ENCODE data around the gene HSPA12A. TPM values are rescaled to one million over a fixed set of nuclear protein-coding genes. Genes with fewer than 3 reads are reported as not detected.
A peak's percentile ranks its signal among the peaks of the same experiment; 100 is the strongest.

Gene HSPA12A
- total RNA-seq, result under 1 TPM; 0.06 to 0.08 TPM

- Mint-ChIP-seq H3K4me1 (no peaks in the 10 kb centered on the region), H3K9me3 (no peaks in the 10 kb centered on the region), H3K36me3 (no peaks in the 10 kb centered on the region), H3K4me3 (peak within 1 kb of the TSS; percentile 42), H3K27ac (no peak within 1 kb of the TSS), H3K27me3 (peaks cover 75% of the 10 kb centered on the region)
- peak; percentile 67 for DNase-seq
Observed at GRCh38 chr10:116742367-116743265, at the start of gene HSPA12A. Gene HSPA12A, minus strand, starts transcription at chr10:116742566. Its CDS starts 97 bp downstream, at chr10:116742469.

GRCh38 chr10:116791241-116791640 is 48.9 kb upstream of the HSPA12A start:
- no peak for DNase-seq
- H3K27me3 Mint-ChIP-seq, result peaks cover 47% of the 10 kb centered on the region
- H3K4me1 Mint-ChIP-seq, result peaks cover 14% of the 10 kb centered on the region
- no peak overlapping the region for H3K27ac Mint-ChIP-seq
- H3K4me3 Mint-ChIP-seq, result no peak overlapping the region
- H3K9me3 Mint-ChIP-seq, result no peaks in the 10 kb centered on the region
- H3K36me3 Mint-ChIP-seq, result no peaks in the 10 kb centered on the region

GRCh38 chr10:116787893-116788665 is 45.7 kb upstream of the HSPA12A start:
- H3K4me1 Mint-ChIP-seq, result peaks cover 14% of the 10 kb centered on the region
- no peaks in the 10 kb centered on the region for H3K36me3 Mint-ChIP-seq
- peak; percentile 76 for DNase-seq
- H3K9me3 Mint-ChIP-seq, result no peaks in the 10 kb centered on the region
- H3K4me3 Mint-ChIP-seq, result peak overlapping the region; percentile 25
- peaks cover 39% of the 10 kb centered on the region for H3K27me3 Mint-ChIP-seq
- H3K27ac Mint-ChIP-seq, result no peak overlapping the region

- H3K27ac Mint-ChIP-seq, result no peak overlapping the region
Observed at GRCh38 chr10:116787053-116787659, 44.8 kb upstream of the HSPA12A start.

GRCh38 chr10:116785867-116786266 is 43.5 kb upstream of the HSPA12A start:
- Mint-ChIP-seq H3K27me3 (peaks cover 26% of the 10 kb centered on the region), H3K4me1 (peaks cover 11% of the 10 kb centered on the region), H3K36me3 (no peaks in the 10 kb centered on the region), H3K4me3 (no peak overlapping the region), H3K9me3 (no peaks in the 10 kb centered on the region), H3K27ac (no peak overlapping the region)
- DNase-seq, result no peak

More at GRCh38 chr10:116787053-116787659, 44.8 kb upstream of the HSPA12A start:
- Mint-ChIP-seq H3K36me3 (no peaks in the 10 kb centered on the region), H3K9me3 (no peaks in the 10 kb centered on the region), H3K27me3 (peaks cover 34% of the 10 kb centered on the region), H3K4me3 (peak overlapping the region; percentile 25), H3K4me1 (peaks cover 11% of the 10 kb centered on the region)
- DNase-seq, result no peak

DNA sequence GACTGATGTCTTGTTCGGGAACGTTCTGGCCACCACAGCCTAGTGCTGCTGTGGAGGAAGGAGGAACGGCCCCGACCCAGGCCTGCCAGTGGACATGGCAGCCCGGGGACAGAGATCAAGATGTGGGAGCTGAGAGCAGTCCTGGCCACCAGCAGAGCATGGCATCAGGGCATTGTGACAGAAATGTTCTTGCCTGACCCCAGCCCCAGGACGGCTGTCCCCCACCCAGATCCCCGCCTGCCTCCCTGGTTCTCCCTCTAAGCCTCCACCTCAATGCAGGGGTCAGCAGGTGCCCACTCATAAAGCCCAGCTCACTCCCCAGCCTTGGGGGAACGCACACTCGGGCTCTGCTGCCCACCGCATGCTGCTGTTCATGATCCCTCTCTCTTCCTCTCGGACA is 42.9 kb upstream of the HSPA12A start:
- Mint-ChIP-seq H3K36me3 (no peaks in the 10 kb centered on the region), H3K27ac (no peak overlapping the region), H3K4me3 (no peak overlapping the region), H3K27me3 (peaks cover 20% of the 10 kb centered on the region), H3K9me3 (no peaks in the 10 kb centered on the region), H3K4me1 (peaks cover 11% of the 10 kb centered on the region)
- no peak for DNase-seq

- DNase-seq, result no peak
- Mint-ChIP-seq H3K4me3 (no peak overlapping the region), H3K9me3 (no peaks in the 10 kb centered on the region), H3K27ac (no peak overlapping the region), H3K4me1 (peaks cover 11% of the 10 kb centered on the region), H3K36me3 (no peaks in the 10 kb centered on the region), H3K27me3 (peaks cover 22% of the 10 kb centered on the region)
Observed at GRCh38 chr10:116784651-116785050, 42.3 kb upstream of the HSPA12A start.

DNA sequence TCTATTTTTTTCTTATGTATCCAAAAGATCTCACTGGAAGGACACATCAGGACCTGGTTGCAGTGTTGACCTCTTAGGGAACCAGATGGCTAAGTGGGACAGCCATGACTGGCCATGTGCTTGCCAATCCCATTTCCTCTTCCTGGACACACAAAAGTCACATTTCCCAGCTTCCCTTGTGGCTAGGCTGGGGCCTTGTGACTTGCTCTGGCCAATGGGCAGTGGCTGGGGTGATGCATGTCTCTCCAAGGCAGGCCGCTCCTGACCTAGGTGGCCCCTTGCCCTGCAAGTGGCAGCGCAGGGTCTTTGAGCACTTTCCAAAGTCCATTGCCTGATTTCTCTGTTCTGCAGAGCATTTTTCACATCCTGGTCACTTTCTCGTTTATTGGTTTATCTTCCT is 41.7 kb upstream of the HSPA12A start:
- no peak for DNase-seq
- Mint-ChIP-seq H3K4me1 (peaks cover 11% of the 10 kb centered on the region), H3K27me3 (peaks cover 23% of the 10 kb centered on the region), H3K27ac (no peak overlapping the region), H3K4me3 (no peak overlapping the region), H3K36me3 (no peaks in the 10 kb centered on the region), H3K9me3 (no peaks in the 10 kb centered on the region)

- Mint-ChIP-seq H3K27me3 (peaks cover 19% of the 10 kb centered on the region), H3K9me3 (no peaks in the 10 kb centered on the region), H3K4me3 (no peak overlapping the region), H3K27ac (no peak overlapping the region), H3K4me1 (peaks cover 11% of the 10 kb centered on the region), H3K36me3 (no peaks in the 10 kb centered on the region)
- no peak for DNase-seq
Observed at GRCh38 chr10:116783011-116783655, 40.8 kb upstream of the HSPA12A start.

- Mint-ChIP-seq H3K4me1 (no peaks in the 10 kb centered on the region), H3K36me3 (no peaks in the 10 kb centered on the region), H3K27ac (no peak overlapping the region), H3K9me3 (no peaks in the 10 kb centered on the region), H3K27me3 (peaks cover 5% of the 10 kb centered on the region), H3K4me3 (no peak overlapping the region)
- no peak for DNase-seq
Observed at GRCh38 chr10:116781370-116781884, 39.1 kb upstream of the HSPA12A start.

- Mint-ChIP-seq H3K4me3 (no peak overlapping the region), H3K9me3 (no peaks in the 10 kb centered on the region), H3K36me3 (no peaks in the 10 kb centered on the region), H3K27ac (no peak overlapping the region), H3K27me3 (peaks cover 6% of the 10 kb centered on the region), H3K4me1 (no peaks in the 10 kb centered on the region)
- DNase-seq, result no peak
Observed at GRCh38 chr10:116780691-116781205, 38.4 kb upstream of the HSPA12A start.

DNA sequence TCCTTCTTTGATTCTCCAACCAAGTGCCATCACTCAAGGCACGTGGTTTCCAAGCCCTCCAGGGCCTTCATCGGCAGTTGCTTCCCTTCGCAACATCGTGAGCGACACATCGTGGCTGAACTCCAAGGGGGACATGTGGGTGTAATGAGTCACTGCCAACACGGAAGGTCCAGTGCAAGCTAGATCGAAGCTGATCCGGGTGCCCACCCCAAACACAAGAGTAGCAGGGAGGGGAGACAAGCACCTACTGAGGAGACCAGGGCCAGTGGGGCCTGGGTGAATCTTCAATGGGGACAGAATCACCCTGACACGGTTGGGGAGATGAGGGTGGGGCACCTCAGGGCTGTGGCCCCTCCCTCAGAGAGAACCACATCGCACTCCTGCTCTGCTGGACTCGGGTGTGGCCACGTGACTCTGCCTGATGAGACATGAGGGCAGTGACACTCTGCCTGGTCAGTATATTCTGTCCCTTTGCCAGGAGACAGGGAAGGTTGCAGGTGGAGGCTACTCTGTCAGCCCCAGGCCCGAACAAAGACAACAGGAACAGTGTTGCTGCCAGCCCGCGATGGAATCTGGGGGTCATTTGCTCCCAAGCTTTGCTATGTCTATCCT is 36.8 kb upstream of the HSPA12A start:
- no peak overlapping the region for H3K27ac Mint-ChIP-seq
- peaks cover 14% of the 10 kb centered on the region for H3K27me3 Mint-ChIP-seq
- H3K4me1 Mint-ChIP-seq, result no peaks in the 10 kb centered on the region
- no peak for DNase-seq
- H3K9me3 Mint-ChIP-seq, result no peaks in the 10 kb centered on the region
- H3K4me3 Mint-ChIP-seq, result no peak overlapping the region
- H3K36me3 Mint-ChIP-seq, result no peaks in the 10 kb centered on the region

DNA sequence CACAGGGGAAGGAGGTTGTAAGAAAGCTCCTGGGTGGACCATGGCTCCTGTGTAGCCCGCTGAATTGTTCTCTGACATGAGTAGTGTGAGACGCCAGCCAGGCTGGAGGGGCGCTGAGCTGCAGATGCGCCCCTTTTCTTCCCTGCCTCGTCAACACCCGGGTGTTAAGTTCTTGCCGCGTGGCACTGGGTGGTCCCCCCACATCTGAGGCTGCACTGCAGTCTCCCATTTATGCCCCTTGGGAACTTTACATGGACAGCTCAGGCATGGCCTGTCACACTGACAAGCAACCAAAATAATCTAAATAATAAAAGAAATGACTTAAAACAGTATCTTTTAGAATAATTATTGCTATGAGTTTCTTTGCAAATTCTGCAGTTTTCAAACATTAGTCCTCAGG is 34.6 kb upstream of the HSPA12A start:
- no peaks in the 10 kb centered on the region for H3K9me3 Mint-ChIP-seq
- H3K27ac Mint-ChIP-seq, result no peak overlapping the region
- no peak for DNase-seq
- no peaks in the 10 kb centered on the region for H3K36me3 Mint-ChIP-seq
- H3K4me1 Mint-ChIP-seq, result no peaks in the 10 kb centered on the region
- peaks cover 14% of the 10 kb centered on the region for H3K27me3 Mint-ChIP-seq
- H3K4me3 Mint-ChIP-seq, result no peak overlapping the region
